ENCODE measurements around the gene ELMO3.

GRCh38 chr16:67158637-67159600 lies 40.0 kb upstream of the ELMO3 start:
- no peak for TF ChIP-seq BRF2 (CRISPR knock-in tag; IDR thresholded peaks at IDR 0.05)
- TF ChIP-seq BRCA1 (CRISPR knock-in tag; IDR thresholded peaks at IDR 0.05), result no peak
- no peak for TF ChIP-seq SUZ12 (IDR thresholded peaks at IDR 0.05; ENCODE audit: low read depth, low read length)
- no peak for TF ChIP-seq ZSCAN22 (CRISPR knock-in tag; IDR thresholded peaks at IDR 0.05)
- no peak for TF ChIP-seq ZNF75D (CRISPR knock-in tag; IDR thresholded peaks at IDR 0.05; ENCODE audit: borderline replicate concordance)
- TF ChIP-seq CTCF (CRISPR knock-in tag; IDR thresholded peaks at IDR 0.05), result no peak
- no peak for TF ChIP-seq STAT6 (CRISPR knock-in tag; IDR thresholded peaks at IDR 0.05; ENCODE audit: borderline replicate concordance)
- no peak for TF ChIP-seq ZBTB21 (CRISPR knock-in tag; IDR thresholded peaks at IDR 0.05)
- no peak for TF ChIP-seq ZNF674 (CRISPR knock-in tag; IDR thresholded peaks at IDR 0.05; ENCODE audit: low read depth)
- no peak; the same call in 1 of the 2 replicates for TF ChIP-seq BHLHE40 (IDR thresholded peaks at IDR 0.05; ENCODE audit: low read length)

All from HepG2 (cell line).